ENCODE measurements around the gene PCK2. TPM values are rescaled to one million over a fixed set of nuclear protein-coding genes. Genes with fewer than 3 reads are reported as not detected.

The PCK2 gene
- total RNA-seq, 2 donors from 2014 or later: 11.4 to 16.9 TPM

GRCh38 chr14:24074625-24075484, 19.3 kb upstream of the PCK2 start:
- H3K27me3 ChIP-seq (replicated peaks; ENCODE audit: insufficient read depth): no peaks in the 10 kb centered on the region
- no peak for DNase-seq (ENCODE audit: low spot score)
- ATAC-seq (ENCODE audit: insufficient number of reproducible peaks, low FRiP score, low read depth): no peak

GRCh38 chr14:24075485-24076301, 18.4 kb upstream of the PCK2 start:
- no peak for TF ChIP-seq CTCF (IDR thresholded peaks at IDR 0.05)
- no peaks in the 10 kb centered on the region for H3K36me3 ChIP-seq
- no peaks in the 10 kb centered on the region for H3K9me3 ChIP-seq
- H3K4me1 ChIP-seq (ENCODE audit: control insufficient read depth in 1 of 2, low read depth in 2 of 2): peaks cover 0 to 20% of the 10 kb centered on the region in 2 donors
- H3K4me3 ChIP-seq: no peak overlapping the region
- ATAC-seq (ENCODE audit: insufficient number of reproducible peaks, low FRiP score, low read depth) (no peak), DNase-seq (ENCODE audit: low spot score) (no peak)
- H3K27ac ChIP-seq: no peak overlapping the region
- H3K27me3 ChIP-seq (replicated peaks; ENCODE audit: insufficient read depth): no peaks in the 10 kb centered on the region

More at GRCh38 chr14:24074625-24075484, 19.3 kb upstream of the PCK2 start:
- Histone ChIP-seq H3K4me3 (no peak overlapping the region), H3K27ac (no peak overlapping the region), H3K36me3 (no peaks in the 10 kb centered on the region), H3K4me1 (ENCODE audit: control insufficient read depth in 1 of 2, low read depth in 2 of 2) (peaks cover 0 to 16% of the 10 kb centered on the region in 2 donors), H3K9me3 (no peaks in the 10 kb centered on the region)
- no peak for TF ChIP-seq CTCF (IDR thresholded peaks at IDR 0.05)

GRCh38 chr14:24076302-24076601, 17.9 kb upstream of the PCK2 start:
- DNase-seq (ENCODE audit: low spot score) (no peak), ATAC-seq (ENCODE audit: insufficient number of reproducible peaks, low FRiP score, low read depth) (no peak)
- H3K27ac ChIP-seq: no peak overlapping the region
- peaks cover 0 to 26% of the 10 kb centered on the region in 2 donors for H3K4me1 ChIP-seq (ENCODE audit: control insufficient read depth in 1 of 2, low read depth in 2 of 2)
- H3K4me3 ChIP-seq: no peak overlapping the region
- H3K27me3 ChIP-seq (replicated peaks; ENCODE audit: insufficient read depth): no peaks in the 10 kb centered on the region
- no peaks in the 10 kb centered on the region for H3K36me3 ChIP-seq
- no peak for TF ChIP-seq CTCF (IDR thresholded peaks at IDR 0.05)
- H3K9me3 ChIP-seq: no peaks in the 10 kb centered on the region

DNA sequence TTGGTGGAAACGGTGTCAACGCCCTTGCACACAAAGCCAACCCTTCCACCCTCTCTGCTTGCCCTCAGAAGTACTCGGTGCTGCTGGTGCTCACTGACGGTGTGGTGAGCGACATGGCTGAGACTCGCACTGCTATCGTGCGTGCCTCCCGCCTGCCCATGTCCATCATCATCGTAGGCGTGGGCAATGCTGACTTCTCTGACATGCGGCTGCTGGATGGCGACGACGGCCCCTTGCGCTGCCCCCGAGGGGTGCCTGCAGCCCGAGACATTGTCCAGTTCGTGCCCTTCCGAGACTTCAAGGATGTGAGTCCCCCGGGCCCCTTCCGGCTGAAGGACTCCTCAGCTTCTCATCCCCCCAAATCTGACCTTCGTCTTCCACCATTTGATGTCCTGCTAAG, 17.0 kb upstream of the PCK2 start:
- ATAC-seq (ENCODE audit: insufficient number of reproducible peaks, low FRiP score, low read depth) (no peak), DNase-seq (ENCODE audit: low spot score) (no peak)
- no peaks in the 10 kb centered on the region for H3K9me3 ChIP-seq
- no peak overlapping the region for H3K4me3 ChIP-seq
- H3K27ac ChIP-seq: no peak overlapping the region
- no peaks in the 10 kb centered on the region for H3K27me3 ChIP-seq (replicated peaks; ENCODE audit: insufficient read depth)
- H3K4me1 ChIP-seq (ENCODE audit: control insufficient read depth in 1 of 2, low read depth in 2 of 2): peaks cover 0 to 26% of the 10 kb centered on the region in 2 donors
- no peaks in the 10 kb centered on the region for H3K36me3 ChIP-seq
- TF ChIP-seq CTCF (IDR thresholded peaks at IDR 0.05): no peak

GRCh38 chr14:24078146-24078545, 16.0 kb upstream of the PCK2 start:
- DNase-seq (ENCODE audit: low spot score): no peak
- no peak for TF ChIP-seq CTCF (IDR thresholded peaks at IDR 0.05)
- Histone ChIP-seq H3K9me3 (no peaks in the 10 kb centered on the region), H3K27ac (no peak overlapping the region), H3K36me3 (no peaks in the 10 kb centered on the region), H3K4me1 (ENCODE audit: control insufficient read depth in 1 of 2, low read depth in 2 of 2) (peaks cover 0 to 16% of the 10 kb centered on the region in 2 donors), H3K4me3 (no peak overlapping the region), H3K27me3 (replicated peaks; ENCODE audit: insufficient read depth) (no peaks in the 10 kb centered on the region)
- ATAC-seq (ENCODE audit: insufficient number of reproducible peaks, low FRiP score, low read depth): no peak
